ENCODE data around the gene INKA1.

Gene INKA1

DNA sequence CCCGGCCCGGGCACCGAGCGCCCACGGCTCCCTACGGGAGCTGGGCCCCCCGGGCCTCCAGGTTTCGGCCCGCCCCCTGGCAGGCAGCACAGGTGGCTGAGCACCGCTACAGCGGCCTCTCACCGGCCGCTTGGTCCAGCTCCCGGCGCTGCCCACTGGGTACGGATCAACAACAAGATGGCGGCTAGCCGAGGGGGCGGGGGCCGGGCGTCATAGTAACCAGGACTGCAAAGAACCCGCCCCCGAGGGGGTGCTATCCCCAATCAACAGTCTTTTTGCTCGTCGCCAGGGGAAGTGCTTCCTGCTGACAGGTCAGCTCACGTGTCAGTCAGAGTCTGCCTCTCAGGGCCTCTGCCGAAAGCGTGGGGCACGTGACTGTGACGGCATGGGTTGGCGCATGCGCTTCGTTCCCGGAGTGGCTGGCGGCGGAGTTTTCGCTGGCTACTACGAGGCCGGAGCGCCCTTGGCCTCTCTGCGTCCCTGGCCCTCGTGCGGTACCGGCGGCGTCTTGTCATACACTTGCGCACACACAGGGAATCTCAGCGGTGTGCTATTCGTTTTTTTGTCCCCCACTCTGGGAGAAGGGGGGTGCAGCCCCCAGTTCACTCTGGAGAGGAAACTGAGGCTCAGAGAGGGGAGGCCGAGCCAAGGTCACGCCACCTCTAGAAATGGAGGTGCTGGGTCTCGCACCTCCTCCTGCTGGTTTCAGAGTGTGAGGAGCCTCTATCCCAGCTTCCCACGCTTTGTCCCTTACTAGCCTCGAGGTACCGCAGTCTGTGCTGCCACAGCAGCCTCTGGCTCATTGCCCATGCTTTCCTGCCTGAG, 16.5 kb upstream of the INKA1 start, which contains the start of gene IP6K1:
Gene IP6K1, minus strand, starts transcription at position 186 of the 825 bp plus-strand sequence. CDS start 38,502 bp downstream, outside the sequence.
- FAIRE-seq (peak; percentile 100), DNase-seq (ENCODE audit: insufficient read length, low spot score) (peak; percentile 99)

GRCh38 chr3:49787182-49787464, 15.9 kb upstream of the INKA1 start:
- DNase-seq (ENCODE audit: insufficient read length, low spot score) (no peak), FAIRE-seq (no peak)

DNA sequence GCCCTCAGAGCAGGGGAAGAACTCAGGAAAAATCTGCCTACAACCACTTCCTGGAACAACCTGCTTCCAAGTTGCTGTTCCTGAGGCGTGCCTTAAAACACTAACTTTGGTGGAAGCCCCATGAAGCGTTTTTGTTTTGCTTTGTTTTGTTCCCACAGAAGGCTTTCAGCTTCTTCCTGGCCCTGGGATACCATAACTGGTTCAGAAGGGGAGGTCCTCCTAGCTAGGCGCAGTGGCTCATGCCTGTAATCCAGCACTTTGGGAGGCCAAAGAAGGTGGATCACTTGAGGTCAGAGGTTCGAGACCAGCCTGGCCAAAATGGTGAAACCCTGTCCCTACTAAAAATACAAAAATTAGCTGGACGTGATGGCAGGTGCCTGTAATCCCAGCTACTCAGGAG, 15.5 kb upstream of the INKA1 start:
- DNase-seq (ENCODE audit: insufficient read length, low spot score) (no peak), FAIRE-seq (no peak)

DNA sequence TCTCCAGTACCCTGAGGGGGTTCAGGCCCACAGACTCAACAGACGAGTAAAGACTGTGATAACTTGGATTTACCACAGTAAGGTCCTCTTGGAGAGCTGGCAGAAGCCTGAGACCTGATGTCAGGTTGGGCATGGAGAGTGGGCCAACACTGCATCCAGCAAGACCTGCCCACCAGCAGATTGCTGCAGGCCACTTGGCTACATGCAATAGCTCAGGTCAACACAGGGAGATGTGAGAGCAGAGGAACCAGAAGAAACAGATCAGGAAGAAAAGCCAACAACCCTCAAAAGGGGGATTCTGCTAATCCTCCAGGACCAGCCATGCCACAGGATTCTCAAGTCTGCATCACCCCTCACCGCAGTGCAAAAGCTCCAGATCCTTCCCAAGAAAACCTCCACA, 15.0 kb upstream of the INKA1 start:
- DNase-seq (ENCODE audit: insufficient read length, low spot score) (no peak), FAIRE-seq (no peak)

DNA sequence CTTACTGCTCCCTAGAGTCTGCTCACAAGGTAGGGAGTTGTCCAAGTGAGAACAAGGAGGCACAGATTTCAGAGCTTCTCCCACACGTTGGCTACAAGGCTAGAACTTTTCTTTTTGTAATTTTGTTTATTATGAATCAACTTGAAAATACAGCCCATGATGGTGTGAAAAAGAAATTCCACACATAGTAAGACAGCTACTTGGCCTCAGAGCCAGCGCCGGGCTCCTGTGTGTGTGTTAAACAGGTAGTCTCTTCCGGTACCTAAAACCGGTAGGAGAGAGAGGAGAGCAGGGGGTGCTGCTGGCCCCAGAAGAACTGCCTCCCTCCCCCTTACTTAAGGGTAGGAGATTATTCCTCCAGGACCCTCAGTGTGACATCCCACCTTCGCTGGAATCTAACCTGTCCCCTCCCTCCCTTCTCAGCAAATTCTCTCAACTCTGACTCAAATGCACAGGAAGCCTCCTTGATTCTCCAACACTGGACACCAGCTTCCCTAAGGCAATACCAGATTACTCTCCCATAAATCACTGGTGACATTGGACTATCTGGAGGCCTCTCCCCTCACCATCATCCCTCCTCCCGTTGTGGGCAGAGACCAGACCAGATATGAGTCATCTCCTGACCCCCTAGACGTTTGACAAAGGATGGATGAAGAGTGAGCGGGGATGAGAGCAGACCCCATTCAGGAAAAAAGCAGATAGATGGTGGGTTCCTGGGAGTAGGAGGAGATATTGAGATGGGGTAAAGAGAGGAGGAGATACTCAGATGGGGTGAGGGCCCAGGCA, 12.2 kb upstream of the INKA1 start:
- no peak for FAIRE-seq
- DNase-seq (ENCODE audit: insufficient read length, low spot score), result no peak

DNA sequence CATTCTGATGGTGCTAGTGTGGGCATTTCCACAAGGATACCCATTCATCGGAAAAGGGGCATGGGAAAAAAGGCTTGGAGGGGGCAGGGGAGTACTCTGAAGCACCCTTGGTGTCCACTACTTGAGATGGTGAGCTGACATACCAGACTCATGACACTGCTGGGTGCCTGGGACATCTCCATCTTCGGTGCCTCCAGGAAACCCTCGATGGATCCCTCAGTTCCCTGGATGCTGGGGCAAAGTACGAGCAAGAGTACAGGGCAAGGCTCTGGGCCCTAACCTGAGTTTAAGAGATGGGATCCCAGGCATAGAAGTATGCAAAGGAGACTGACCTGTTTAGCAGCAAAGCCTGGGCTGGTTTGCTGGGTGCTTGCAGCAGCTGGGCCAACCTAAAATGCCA, 11.5 kb upstream of the INKA1 start:
- DNase-seq (ENCODE audit: insufficient read length, low spot score), result no peak
- no peak for FAIRE-seq

- DNase-seq (ENCODE audit: insufficient read length, low spot score), result no peak
- no peak for FAIRE-seq
These were observed 10.5 kb upstream of the INKA1 start for GRCh38 chr3:49792371-49793150.

- FAIRE-seq (no peak), DNase-seq (ENCODE audit: insufficient read length, low spot score) (no peak)
These were observed 9.5 kb upstream of the INKA1 start for GRCh38 chr3:49793486-49794085.

DNA sequence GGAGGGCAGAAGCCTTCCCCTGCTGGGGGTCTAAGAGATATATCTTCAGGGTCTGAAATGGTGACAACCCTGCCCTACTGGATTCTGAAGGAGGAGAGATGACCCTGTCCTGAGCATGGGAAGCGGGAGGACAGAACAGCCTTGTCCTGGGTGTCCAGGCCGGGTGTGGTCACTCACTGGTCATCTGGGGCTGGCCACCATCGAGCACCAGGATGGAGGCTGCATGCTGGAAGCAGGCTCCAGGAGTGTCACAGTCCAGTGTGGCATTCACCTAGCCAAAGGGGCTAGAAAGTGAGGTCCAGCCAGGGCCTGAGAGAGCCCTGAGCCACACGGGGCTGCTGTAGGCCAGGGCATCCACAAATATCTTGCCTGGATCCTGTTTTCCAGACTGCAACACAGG, 8.6 kb upstream of the INKA1 start:
- FAIRE-seq, result no peak
- DNase-seq (ENCODE audit: insufficient read length, low spot score), result no peak

DNA sequence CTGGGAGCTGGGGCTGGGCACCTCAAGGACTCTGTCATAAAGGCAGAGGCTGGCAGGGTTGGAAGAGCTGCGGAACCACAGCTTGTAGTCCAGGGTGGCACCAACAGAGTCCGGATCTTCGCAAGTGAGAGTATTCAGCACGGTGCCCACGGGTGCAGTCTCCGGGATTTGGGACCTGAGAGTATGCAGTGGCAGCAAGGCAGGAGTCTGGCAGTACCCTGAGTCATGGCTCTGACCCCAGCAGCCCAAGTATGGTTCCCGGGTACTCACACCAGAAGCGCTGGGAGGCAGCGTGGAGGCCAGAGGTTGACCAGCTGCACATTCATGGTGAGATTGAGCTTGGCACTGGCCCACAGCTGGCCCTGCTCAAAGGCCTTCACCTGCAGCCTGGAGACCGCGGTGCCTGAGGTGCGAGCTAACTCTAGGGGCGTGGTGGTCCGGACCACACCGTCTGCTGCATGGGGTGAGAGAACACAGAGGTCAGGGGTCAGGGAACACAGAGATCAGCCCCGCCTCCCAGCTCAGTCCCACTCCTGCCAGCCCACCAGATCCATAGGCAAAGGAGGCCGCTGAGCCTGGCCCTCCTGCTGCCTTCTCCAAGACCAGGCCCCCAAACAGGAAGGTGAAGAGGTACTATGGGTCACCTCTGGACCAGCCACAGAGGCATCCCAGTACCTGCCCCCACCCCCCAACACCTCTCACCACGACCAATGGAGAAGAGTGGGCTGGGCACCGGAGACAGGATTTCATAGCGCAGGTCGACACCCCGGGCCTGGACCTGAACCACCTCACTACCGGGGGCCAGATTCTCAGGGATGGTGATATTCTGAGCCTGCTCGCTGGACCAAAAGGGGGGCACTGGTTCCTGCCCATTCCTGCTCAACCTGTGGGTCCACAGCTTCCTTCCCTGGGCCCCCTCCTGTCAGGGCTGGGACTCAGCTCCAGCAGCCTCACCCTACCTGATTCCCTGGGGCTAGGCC, 7.8 kb upstream of the INKA1 start:
- DNase-seq (ENCODE audit: insufficient read length, low spot score) (no peak), FAIRE-seq (no peak)

DNA sequence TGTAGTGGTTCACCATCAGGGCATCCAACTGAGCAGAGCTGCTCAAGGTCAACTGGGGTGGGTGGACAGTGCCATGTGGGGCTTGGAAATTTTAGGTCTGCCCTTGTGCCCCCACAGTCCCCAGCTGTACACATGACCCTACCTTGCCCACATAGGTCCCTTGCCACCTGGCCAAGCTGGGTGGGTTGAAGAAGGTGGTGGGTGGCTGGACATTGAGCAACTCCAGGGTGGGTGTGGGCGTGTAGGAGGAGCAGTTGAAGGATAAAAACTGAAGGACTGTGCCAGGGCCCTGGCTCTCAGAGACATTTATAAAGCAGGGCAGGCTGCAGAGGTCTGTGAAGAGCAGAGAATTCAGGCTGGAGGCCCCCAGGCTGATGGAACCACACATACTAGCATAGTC, 4.0 kb upstream of the INKA1 start:
- FAIRE-seq (no peak), DNase-seq (ENCODE audit: insufficient read length, low spot score) (no peak)

DNA sequence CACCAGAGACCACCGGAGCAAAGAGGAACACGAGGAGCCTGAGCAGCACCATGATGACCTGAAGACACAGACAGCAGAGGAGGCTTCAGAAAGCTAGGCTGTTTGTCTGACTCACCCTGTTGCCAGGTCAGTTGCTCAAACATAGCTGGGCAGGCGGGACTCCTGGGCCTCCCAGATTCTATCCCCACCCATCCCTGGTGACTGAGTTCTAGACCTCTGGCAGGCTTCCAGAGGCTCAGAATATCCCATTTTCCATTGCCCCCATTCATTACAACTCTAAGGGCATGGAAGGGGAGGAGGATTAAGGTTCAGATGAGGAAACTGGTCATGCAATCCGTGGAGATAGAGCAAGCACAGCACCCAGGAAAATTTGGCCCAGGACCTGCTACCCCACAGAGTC, 3.3 kb upstream of the INKA1 start, which contains the start of gene CDHR4:
Gene CDHR4, minus strand, starts transcription at position 113 of the 400 bp plus-strand sequence. Its CDS starts 61 bp downstream, at position 52.
- FAIRE-seq (no peak), DNase-seq (ENCODE audit: insufficient read length, low spot score) (no peak)

DNA sequence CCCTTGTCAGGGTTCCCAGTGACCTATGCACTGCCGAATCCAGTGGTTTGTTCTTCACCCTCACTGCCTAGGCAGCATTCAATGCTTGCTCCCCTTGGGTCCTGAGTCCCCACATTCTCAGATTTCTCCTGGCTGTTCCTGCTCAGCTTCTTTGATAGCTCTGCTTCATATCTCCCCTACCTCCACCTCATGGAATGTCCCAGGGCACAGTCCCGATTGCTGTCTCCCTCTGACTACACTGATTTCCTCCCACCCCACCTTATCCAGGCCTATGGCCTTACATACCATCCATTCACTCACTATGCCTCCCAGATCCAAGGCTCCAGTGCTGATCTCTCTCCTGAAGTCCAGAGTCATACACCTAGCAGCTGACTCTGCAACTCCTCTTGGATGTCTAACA, 1.9 kb upstream of the INKA1 start:
- FAIRE-seq, result no peak

GRCh38 chr3:49803465-49804140, 542 bp downstream of the INKA1 start:
- FAIRE-seq, result peak; percentile 37
- no peak for DNase-seq (ENCODE audit: insufficient read length, low spot score)

More for the DNA sequence above, 1.9 kb upstream of the INKA1 start:
- no peak for DNase-seq (ENCODE audit: insufficient read length, low spot score)

- DNase-seq (ENCODE audit: insufficient read length, low spot score), result no peak
These were observed 1.3 kb downstream of the INKA1 start for GRCh38 chr3:49804141-49805041.

GRCh38 chr3:49805367-49805782, 2.3 kb downstream of the INKA1 start:
- FAIRE-seq (peak; percentile 80), DNase-seq (ENCODE audit: insufficient read length, low spot score) (no peak)

More at GRCh38 chr3:49804141-49805041, 1.3 kb downstream of the INKA1 start:
- no peak for FAIRE-seq

- FAIRE-seq, result peak; percentile 58
- no peak for DNase-seq (ENCODE audit: insufficient read length, low spot score)
These were observed 3.0 kb downstream of the INKA1 start for GRCh38 chr3:49805897-49806701.

All from GM19239 (cell line).